Measurements from ENCODE around the gene RGSL1.

GRCh38 chr1:182441719-182442118, 8.2 kb upstream of the RGSL1 start:
- TF ChIP-seq POLR2A (IDR thresholded peaks at IDR 0.05), result no peak
- no peak for TF ChIP-seq CTCF (IDR thresholded peaks at IDR 0.05)
